ENCODE measurements around the gene SIAE.

DNA sequence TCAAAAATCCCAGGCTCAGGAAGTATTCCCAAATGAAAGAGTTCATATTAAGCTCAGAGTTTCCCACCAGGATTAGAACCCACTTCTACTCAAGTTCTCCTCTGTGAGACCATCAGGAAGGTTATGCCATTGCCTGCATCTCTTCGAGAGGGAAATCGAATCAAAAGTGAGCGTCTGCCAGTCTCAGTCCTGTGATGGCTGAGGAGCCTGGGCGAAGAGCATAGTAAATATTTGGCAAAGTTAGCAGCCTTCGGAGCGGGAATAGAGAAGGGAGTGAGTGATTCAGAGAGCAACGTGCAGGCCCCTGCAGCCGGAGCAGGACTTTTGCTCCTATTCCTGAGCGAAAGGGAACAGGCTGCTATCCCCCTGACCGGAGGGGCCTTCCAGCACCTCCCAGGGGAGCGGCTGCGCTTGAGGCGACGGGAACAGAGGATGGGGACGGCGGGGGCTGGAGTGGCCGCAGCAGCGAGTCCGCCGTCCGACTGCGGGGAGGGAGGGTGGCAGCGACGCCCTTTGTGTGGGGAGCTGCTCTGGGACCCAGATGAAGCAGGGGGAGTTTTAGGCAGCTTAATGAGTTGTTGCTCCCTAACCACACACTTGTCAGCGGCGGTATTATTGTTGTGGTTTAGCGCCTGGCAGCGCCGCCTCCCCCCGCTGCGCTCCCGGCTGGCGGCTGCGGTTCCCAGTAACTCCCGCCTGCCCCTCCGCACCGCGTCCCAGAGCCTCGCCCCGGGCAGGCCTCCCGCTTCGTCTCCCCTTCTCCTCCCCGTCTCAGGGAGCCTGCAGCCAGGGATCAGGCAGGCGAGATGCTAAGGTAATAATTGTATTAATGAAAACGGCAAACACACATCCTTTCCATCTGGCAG, 44.5 kb upstream of the SIAE start:
- TF ChIP-seq, protein P1, sequence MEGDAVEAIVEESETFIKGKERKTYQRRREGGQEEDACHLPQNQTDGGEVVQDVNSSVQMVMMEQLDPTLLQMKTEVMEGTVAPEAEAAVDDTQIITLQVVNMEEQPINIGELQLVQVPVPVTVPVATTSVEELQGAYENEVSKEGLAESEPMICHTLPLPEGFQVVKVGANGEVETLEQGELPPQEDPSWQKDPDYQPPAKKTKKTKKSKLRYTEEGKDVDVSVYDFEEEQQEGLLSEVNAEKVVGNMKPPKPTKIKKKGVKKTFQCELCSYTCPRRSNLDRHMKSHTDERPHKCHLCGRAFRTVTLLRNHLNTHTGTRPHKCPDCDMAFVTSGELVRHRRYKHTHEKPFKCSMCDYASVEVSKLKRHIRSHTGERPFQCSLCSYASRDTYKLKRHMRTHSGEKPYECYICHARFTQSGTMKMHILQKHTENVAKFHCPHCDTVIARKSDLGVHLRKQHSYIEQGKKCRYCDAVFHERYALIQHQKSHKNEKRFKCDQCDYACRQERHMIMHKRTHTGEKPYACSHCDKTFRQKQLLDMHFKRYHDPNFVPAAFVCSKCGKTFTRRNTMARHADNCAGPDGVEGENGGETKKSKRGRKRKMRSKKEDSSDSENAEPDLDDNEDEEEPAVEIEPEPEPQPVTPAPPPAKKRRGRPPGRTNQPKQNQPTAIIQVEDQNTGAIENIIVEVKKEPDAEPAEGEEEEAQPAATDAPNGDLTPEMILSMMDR (conservative IDR thresholded peaks at IDR 0.05), result no peak
- no peak for TF ChIP-seq ZFX (IDR thresholded peaks at IDR 0.05)
